Panc1 (cell line): ENCODE data around the gene UGT1A10. TPM values are rescaled to one million over a fixed set of nuclear protein-coding genes. Genes with fewer than 3 reads are reported as not detected.

Experiments
- ATAC-seq: fragments of 200-7000 bp; cut with Tn5 transposase; 2 replicates; pipeline ENCODE4 v1.9.1; 2020; ENCODE audit warnings: mild to moderate bottlenecking, moderate library complexity
- BruUV-seq: library from RNA; stranded (reverse); fragments of 400-500 nt; replicated peaks from 2 replicates; lab custom pipeline; 2021; lab: Mats Ljungman, UMichigan
- CTCF ChIA-PET: fragments of 300-600 bp; sonication (Branson Sonifier 250); formaldehyde crosslinking; loops from one replicate; lab custom pipeline; 2022; ENCODE audit warnings: antibody characterized with exemption; lab: Charles Lee
- POLR2A ChIA-PET: fragments of 300-600 bp; sonication (Branson Sonifier 250); formaldehyde crosslinking; loops from one replicate; lab custom pipeline; 2022; ENCODE audit warnings: antibody characterized with exemption; lab: Charles Lee
- DNase-seq: peaks from one replicate; pipeline ENCODE4 v3.0.0-alpha.2; 2010; ENCODE audit warnings: low read depth, low spot score
- H3K27ac ChIP-seq: 2 replicates; pipeline ENCODE4 v1.5.1; 2011; ENCODE audit warnings: mild to moderate bottlenecking, low read length, inconsistent platforms
- H3K27me3 ChIP-seq: fragments of 200-500 bp; sonication (Bioruptor generic); 2 replicates; pipeline ENCODE4 v1.6.0; 2014; ENCODE audit warnings: low read length, inconsistent platforms; ENCODE audit not compliant: control insufficient read depth, insufficient read depth
- H3K36me3 ChIP-seq: fragments of 200-500 bp; sonication (Bioruptor generic); 2 replicates; pipeline ENCODE4 v1.5.1; 2014; ENCODE audit warnings: inconsistent platforms, mild to moderate bottlenecking, low read length, moderate library complexity; ENCODE audit not compliant: control insufficient read depth, insufficient read depth
- H3K4me1 ChIP-seq: 2 replicates; pipeline ENCODE4 v1.5.1; 2011; ENCODE audit warnings: inconsistent platforms, mild to moderate bottlenecking, low read length, moderate library complexity; ENCODE audit not compliant: control insufficient read depth, insufficient read depth
- H3K4me3 ChIP-seq, 2 experiments: 2 replicates each; pipeline ENCODE4 v1.5.1; 2011 to 2012; ENCODE audit warnings: low read depth in 2 of 2, low read length in 2 of 2, mild to moderate bottlenecking in 2 of 2, inconsistent platforms in 1 of 2, moderate library complexity in 1 of 2
- H3K9me3 ChIP-seq: fragments of 200-500 bp; sonication (Bioruptor generic); 2 replicates; pipeline ENCODE4 v1.5.1; 2014; ENCODE audit warnings: low read depth, mild to moderate bottlenecking, inconsistent platforms, low read length, moderate library complexity; ENCODE audit not compliant: control insufficient read depth, insufficient read depth
- POLR2AphosphoS5 ChIP-seq: IDR thresholded peaks from 2 replicates; pipeline ENCODE4 v1.6.1; 2012; ENCODE audit warnings: mild to moderate bottlenecking, low read depth, low read length, moderate library complexity
- REST ChIP-seq, 2 experiments: IDR thresholded peaks; 2 replicates each; pipeline ENCODE4 v1.6.1; 2011 to 2012; ENCODE audit warnings: low read depth in 2 of 2, control low read depth in 1 of 2, low read length in 1 of 2, mild to moderate bottlenecking in 1 of 2, moderate library complexity in 1 of 2; ENCODE audit not compliant: insufficient read depth in 1 of 2
- SIN3A ChIP-seq: IDR thresholded peaks from 2 replicates; pipeline ENCODE4 v1.6.1; 2012; ENCODE audit warnings: low read depth, mild to moderate bottlenecking, low read length, moderate library complexity, borderline replicate concordance; ENCODE audit not compliant: insufficient read depth
- TCF7L2 ChIP-seq: IDR thresholded peaks from 2 replicates; pipeline ENCODE4 v1.6.1; 2011; ENCODE audit warnings: mild to moderate bottlenecking, low read depth, low read length, inconsistent platforms
- in situ Hi-C: cut with HindIII; loops from 2 replicates; pipeline ENCODE4 v1.10.0; 2016; ENCODE audit warnings: low sequenced_read_pairs, low pct_unique_long_range_greater_than_20kb
- intact Hi-C: fragments of 100-400 bp; cut with micrococcal nuclease; formaldehyde crosslinking; loops from one replicate; pipeline ENCODE4 v1.10.0; 2022; ENCODE audit not compliant: unreplicated experiment
- total RNA-seq: library from RNA; stranded (reverse); gene quantifications from one replicate; pipeline ENCODE4 v1.2.1, GENCODE V29; 2021; ENCODE audit not compliant: unreplicated experiment
- TF ChIP-seq, protein P1 (sequence below): fragments of 450-650 bp; IDR thresholded peaks from 2 replicates; pipeline ENCODE4 v1.5.1; 2017; ENCODE audit warnings: mild to moderate bottlenecking

UGT1A10 gene
- total RNA-seq, 1 experiment from 2014 or later, result not detected

DNA sequence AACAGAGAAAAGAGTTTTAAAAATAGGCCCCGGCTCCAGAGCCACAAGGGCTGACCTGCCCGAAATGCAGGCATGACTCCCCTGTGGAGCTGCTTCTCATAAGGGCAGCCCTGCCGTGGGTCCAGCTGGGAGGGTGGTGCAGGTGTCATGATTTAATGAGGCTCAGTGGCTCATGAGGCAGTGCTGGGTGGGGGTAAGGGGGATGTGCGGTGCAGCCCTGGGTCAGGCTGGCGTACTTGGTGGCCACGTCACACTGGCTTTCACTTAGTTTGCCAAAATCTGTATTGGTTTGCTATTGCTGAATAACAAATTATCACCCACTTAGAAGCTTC lies 184.5 kb downstream of the UGT1A10 start:
- no peaks in the 10 kb centered on the region for H3K4me1 ChIP-seq
- intact Hi-C loops, result no loop called here
- TF ChIP-seq REST (IDR thresholded peaks at IDR 0.05; ENCODE audit: insufficient read depth in 1 of 2, low read depth in 2 of 2, low read length in 1 of 2), result no peak
- no peak for TF ChIP-seq TCF7L2
- TF ChIP-seq, protein P1, sequence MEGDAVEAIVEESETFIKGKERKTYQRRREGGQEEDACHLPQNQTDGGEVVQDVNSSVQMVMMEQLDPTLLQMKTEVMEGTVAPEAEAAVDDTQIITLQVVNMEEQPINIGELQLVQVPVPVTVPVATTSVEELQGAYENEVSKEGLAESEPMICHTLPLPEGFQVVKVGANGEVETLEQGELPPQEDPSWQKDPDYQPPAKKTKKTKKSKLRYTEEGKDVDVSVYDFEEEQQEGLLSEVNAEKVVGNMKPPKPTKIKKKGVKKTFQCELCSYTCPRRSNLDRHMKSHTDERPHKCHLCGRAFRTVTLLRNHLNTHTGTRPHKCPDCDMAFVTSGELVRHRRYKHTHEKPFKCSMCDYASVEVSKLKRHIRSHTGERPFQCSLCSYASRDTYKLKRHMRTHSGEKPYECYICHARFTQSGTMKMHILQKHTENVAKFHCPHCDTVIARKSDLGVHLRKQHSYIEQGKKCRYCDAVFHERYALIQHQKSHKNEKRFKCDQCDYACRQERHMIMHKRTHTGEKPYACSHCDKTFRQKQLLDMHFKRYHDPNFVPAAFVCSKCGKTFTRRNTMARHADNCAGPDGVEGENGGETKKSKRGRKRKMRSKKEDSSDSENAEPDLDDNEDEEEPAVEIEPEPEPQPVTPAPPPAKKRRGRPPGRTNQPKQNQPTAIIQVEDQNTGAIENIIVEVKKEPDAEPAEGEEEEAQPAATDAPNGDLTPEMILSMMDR, result no peak
- TF ChIP-seq SIN3A, result no peak
- TF ChIP-seq POLR2AphosphoS5, result no peak
- in situ Hi-C loops, result no loop called here
- ATAC-seq, result no peak
- H3K27me3 ChIP-seq, result no peaks in the 10 kb centered on the region
- no TSS peak for BruUV-seq
- no peak for DNase-seq
- H3K4me3 ChIP-seq, result no peak overlapping the region
- no peaks in the 10 kb centered on the region for H3K36me3 ChIP-seq
- H3K27ac ChIP-seq, result no peak overlapping the region
- ChIA-PET CTCF (no interaction called here), POLR2A (no interaction called here)
- H3K9me3 ChIP-seq, result no peaks in the 10 kb centered on the region

- no TSS peak for BruUV-seq
- in situ Hi-C loops (no loop called here), intact Hi-C loops (no loop called here)
- no peaks in the 10 kb centered on the region for H3K36me3 ChIP-seq
- no peak overlapping the region for H3K4me3 ChIP-seq
- ChIA-PET CTCF (no interaction called here), POLR2A (no interaction called here)
- H3K4me1 ChIP-seq, result no peaks in the 10 kb centered on the region
- ATAC-seq (no peak), DNase-seq (no peak)
- no peak overlapping the region for H3K27ac ChIP-seq
- no peaks in the 10 kb centered on the region for H3K27me3 ChIP-seq
- H3K9me3 ChIP-seq, result no peaks in the 10 kb centered on the region
- TF ChIP-seq, protein P1, result no peak
- TF ChIP-seq SIN3A, result no peak
- TF ChIP-seq POLR2AphosphoS5, result no peak
- no peak for TF ChIP-seq TCF7L2
- TF ChIP-seq REST (IDR thresholded peaks at IDR 0.05; ENCODE audit: insufficient read depth in 1 of 2, low read depth in 2 of 2, low read length in 1 of 2), result no peak
These were observed 184.9 kb downstream of the UGT1A10 start for GRCh38 chr2:233821196-233821595.
